GM12865 (cell line): ENCODE measurements around the gene ITPR1.

Experiments
- DNase-seq: peaks from one replicate; pipeline ENCODE4 v3.0.0; 2010; ENCODE audit warnings: low read depth
- H3K4me3 ChIP-seq: 2 replicates; pipeline ENCODE4 v1.5.1; 2011; ENCODE audit warnings: mild to moderate bottlenecking, low read depth, low read length, control low read depth
- TF ChIP-seq, protein P1 (sequence below): IDR thresholded peaks from 2 replicates; pipeline ENCODE4 v1.5.1; 2011; ENCODE audit warnings: low read length, control low read depth, low read depth, inconsistent platforms; ENCODE audit not compliant: insufficient read depth; ENCODE audit errors: missing control alignments

The ITPR1 gene

GRCh38 chr3:4517643-4518311 lies 24.6 kb downstream of the ITPR1 start:
- TF ChIP-seq, protein P1, sequence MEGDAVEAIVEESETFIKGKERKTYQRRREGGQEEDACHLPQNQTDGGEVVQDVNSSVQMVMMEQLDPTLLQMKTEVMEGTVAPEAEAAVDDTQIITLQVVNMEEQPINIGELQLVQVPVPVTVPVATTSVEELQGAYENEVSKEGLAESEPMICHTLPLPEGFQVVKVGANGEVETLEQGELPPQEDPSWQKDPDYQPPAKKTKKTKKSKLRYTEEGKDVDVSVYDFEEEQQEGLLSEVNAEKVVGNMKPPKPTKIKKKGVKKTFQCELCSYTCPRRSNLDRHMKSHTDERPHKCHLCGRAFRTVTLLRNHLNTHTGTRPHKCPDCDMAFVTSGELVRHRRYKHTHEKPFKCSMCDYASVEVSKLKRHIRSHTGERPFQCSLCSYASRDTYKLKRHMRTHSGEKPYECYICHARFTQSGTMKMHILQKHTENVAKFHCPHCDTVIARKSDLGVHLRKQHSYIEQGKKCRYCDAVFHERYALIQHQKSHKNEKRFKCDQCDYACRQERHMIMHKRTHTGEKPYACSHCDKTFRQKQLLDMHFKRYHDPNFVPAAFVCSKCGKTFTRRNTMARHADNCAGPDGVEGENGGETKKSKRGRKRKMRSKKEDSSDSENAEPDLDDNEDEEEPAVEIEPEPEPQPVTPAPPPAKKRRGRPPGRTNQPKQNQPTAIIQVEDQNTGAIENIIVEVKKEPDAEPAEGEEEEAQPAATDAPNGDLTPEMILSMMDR = no peak

GRCh38 chr3:4520033-4520816 lies 27.1 kb downstream of the ITPR1 start:
- DNase-seq = no peak
- TF ChIP-seq, protein P1 = no peak
- H3K4me3 ChIP-seq = no peak overlapping the region

More at GRCh38 chr3:4517643-4518311, 24.6 kb downstream of the ITPR1 start:
- no peak overlapping the region for H3K4me3 ChIP-seq
- DNase-seq = no peak

GRCh38 chr3:4522947-4523346 lies 29.8 kb downstream of the ITPR1 start:
- H3K4me3 ChIP-seq = no peak overlapping the region
- TF ChIP-seq, protein P1 = no peak
- no peak for DNase-seq

GRCh38 chr3:4523710-4524698 lies 30.9 kb downstream of the ITPR1 start:
- H3K4me3 ChIP-seq = no peak overlapping the region
- no peak for DNase-seq
- TF ChIP-seq, protein P1 = no peak

- no peak for DNase-seq
- TF ChIP-seq, protein P1 = no peak
- H3K4me3 ChIP-seq = no peak overlapping the region
Observed at GRCh38 chr3:4525560-4526223, 32.5 kb downstream of the ITPR1 start.

GRCh38 chr3:4528320-4528719 lies 35.2 kb downstream of the ITPR1 start:
- H3K4me3 ChIP-seq = no peak overlapping the region
- no peak for DNase-seq
- TF ChIP-seq, protein P1 = no peak
